AG10803 (cell line): ENCODE data around the gene SPEM1.
"Not testable (repeated sequence)": the region's sequence is repeated elsewhere in the genome, so short reads cannot be mapped to it uniquely, and the experiment has no call there.

Source experiments
- DNase-seq: peaks from one replicate; pipeline ENCODE4 v3.0.0; 2010; ENCODE audit warnings: low read depth
- H3K4me3 ChIP-seq: 2 replicates; pipeline ENCODE4 v1.5.1; 2011; ENCODE audit warnings: mild to moderate bottlenecking, low read length, control low read depth
- TF ChIP-seq, protein P1 (sequence below): conservative IDR thresholded peaks from 2 replicates; pipeline ENCODE4 v1.5.1; 2011; ENCODE audit warnings: mild to moderate bottlenecking, low read length, control low read depth, inconsistent platforms

SPEM1 gene

DNA sequence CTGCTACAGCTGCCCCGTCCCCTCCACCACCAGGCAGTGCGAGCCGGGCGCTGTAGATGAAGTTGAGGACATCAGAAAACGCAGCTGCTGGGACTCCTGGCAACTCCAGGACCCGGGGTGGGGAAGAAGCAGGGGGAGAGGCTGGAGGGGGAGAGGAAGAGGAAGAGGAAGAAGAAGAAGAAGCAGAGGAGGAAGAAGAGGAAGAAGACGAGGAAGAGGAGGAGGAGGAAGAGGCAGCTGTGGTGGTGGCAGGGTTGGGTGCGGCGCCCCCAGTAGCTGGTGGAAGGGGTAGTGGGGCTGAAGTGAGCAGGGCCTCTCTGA is 46.2 kb downstream of the SPEM1 start:
- DNase-seq: no peak
- TF ChIP-seq, protein P1, sequence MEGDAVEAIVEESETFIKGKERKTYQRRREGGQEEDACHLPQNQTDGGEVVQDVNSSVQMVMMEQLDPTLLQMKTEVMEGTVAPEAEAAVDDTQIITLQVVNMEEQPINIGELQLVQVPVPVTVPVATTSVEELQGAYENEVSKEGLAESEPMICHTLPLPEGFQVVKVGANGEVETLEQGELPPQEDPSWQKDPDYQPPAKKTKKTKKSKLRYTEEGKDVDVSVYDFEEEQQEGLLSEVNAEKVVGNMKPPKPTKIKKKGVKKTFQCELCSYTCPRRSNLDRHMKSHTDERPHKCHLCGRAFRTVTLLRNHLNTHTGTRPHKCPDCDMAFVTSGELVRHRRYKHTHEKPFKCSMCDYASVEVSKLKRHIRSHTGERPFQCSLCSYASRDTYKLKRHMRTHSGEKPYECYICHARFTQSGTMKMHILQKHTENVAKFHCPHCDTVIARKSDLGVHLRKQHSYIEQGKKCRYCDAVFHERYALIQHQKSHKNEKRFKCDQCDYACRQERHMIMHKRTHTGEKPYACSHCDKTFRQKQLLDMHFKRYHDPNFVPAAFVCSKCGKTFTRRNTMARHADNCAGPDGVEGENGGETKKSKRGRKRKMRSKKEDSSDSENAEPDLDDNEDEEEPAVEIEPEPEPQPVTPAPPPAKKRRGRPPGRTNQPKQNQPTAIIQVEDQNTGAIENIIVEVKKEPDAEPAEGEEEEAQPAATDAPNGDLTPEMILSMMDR: no peak
- no peak overlapping the region for H3K4me3 ChIP-seq

DNA sequence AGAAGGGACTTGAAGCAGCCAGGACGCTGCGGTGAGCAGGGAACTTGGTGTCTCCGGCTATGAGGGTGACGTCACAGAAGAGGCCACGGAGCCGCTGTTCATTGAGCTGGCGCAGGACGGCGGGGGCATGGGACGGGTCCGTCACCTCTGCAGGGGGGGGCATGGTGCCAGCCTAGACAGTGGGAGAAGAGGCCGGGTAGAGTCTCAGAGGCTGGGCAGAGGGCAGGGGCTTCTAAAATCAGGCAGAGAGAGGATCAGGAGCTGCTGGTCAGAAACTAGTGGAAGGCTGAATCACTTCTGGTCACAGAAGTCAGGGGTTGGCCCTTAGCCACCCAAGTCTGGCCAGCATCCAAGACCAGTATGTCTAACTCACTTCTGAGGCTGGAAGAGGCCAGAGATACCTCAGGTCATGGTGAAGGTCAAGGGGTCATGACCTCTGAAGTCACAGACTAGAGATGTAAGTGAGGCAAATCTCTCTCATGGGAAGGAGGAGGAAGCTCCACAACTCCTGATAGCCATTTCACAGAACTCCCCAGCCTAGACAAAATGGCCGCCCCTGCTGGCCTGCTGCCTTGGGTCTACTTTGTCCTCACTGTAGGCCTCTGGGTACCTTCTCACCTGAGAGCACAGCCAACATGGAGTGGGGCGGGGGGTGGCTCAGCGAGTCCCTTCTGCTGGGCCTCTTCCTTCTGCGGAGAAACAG is 46.7 kb downstream of the SPEM1 start:
- no peak overlapping the region for H3K4me3 ChIP-seq
- TF ChIP-seq, protein P1: no peak
- DNase-seq: peak; percentile 50

DNA sequence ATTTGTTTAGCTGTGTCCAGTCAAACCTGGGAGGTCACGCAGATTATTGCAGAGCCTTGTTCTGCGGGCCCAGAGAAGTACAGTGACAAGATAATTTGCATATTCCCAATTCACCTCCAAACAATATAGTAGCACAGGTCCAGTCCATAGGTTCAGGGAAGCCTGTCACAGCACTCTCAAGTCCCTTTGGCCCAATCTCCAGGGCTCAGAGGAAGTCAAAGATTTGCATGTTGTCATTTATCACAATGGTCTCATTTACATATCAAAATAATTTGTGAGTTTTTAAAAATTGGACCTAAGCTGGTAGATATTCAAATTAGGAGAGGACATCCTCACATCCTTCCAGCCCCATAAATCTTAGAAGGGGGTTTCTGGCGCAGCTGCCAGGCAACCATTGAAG is 47.4 kb downstream of the SPEM1 start:
- no peak overlapping the region for H3K4me3 ChIP-seq
- TF ChIP-seq, protein P1: no peak
- no peak for DNase-seq

DNA sequence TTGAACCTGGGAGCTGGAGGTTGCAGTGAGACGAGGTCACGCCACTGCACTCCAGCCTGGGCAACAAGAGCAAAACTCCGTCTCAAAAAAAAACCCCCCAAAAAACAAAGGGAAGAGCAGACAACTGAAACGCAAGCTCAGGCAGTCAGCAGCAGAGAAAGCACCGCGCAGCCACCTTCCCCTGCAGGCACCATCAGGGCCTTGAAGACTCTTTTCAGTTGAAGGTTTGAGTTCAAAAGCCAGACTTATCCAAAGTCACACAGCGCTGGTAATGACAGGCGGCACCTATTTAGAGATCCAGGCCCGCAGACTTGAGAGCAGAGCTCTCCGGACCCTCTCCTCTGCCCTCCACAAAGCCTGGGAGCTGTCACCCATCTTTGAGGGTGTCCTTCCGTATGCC is 48.2 kb downstream of the SPEM1 start:
- H3K4me3 ChIP-seq: no peak overlapping the region
- TF ChIP-seq, protein P1: no peak
- no peak for DNase-seq

DNA sequence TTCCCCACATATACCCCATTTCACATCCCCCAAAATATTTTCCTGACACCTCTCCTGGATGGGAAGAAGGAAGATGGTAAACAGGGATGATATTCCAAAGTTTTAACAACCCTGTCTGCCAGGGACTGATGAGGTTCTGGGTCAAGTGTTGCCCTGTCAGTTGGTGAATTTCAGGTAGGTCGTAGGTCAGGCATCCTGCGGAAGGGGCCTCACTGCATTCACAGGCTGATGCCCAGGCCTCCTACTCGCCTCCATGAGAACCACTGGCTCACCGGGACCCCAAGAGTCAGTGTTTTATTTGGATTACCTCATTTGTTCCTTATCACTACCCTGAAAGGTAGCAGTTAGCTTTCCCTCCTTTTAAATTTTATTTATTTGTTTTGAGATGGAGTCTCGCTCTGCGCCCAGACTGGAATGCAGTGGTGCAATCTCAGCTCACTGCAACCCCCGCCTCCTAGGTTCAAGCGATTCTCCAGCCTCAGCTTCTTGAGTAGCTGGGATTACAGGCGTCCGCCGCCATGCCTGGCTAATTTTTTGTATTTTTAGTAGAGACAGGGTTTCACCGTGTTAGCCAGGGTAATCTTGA is 48.8 kb downstream of the SPEM1 start:
- H3K4me3 ChIP-seq: no peak overlapping the region
- TF ChIP-seq, protein P1: no peak
- DNase-seq: no peak

DNA sequence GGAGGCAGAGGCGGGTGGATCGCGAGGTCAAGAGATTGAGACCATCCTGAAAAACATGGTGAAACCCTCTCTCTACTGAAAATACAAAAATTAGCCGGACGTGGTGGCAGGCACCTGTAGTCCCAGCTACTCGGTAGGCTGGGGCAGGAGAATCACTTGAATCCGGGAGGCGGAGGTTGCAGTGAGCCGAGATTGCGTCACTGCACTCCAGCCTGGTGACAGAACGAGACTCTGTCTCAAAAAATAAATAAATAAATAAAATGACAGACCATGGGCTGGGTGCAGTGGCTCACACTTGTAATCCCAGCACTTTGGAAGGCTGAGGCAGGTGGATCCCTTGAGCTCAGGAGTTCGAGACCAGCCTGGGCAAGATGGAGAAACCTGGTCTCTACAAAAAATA is 49.7 kb downstream of the SPEM1 start:
- DNase-seq, H3K4me3 ChIP-seq: not testable (repeated sequence)

DNA sequence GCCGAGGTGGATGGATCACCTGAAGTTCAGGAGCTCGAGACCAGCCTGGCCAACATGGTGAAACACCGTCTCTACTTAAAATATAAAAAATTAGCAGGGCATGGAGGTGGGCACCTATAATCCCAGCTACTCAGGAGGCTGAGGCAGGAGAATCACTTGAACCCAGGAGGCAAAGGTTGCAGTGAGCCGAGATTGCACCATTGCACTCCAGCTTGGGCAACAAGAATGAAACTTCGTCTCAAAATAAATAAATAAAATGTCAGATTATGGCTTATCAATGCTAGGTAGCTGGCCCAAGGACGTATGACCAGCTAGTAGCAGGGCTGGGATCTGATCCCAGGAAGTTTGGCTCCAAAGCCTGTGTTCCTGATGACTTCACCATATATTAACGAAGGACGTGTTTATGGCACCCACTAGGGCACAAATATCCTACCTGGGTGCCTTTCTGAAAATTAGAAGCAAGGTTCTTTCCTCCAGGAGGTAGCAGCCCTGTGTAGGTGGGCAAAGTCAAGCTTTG is 50.4 kb downstream of the SPEM1 start:
- not testable (repeated sequence) for H3K4me3 ChIP-seq, DNase-seq
